Activated CD4-positive, alpha-beta T cell treated with anti-CD3 and anti-CD28 coated beads, Interleukin-2, amount 10 ng/mL, durations not matched to agents 7 days and 5 days (primary cell): Measurements from ENCODE around the gene PPP6R2. TPM values are rescaled to one million over a fixed set of nuclear protein-coding genes. Genes with fewer than 3 reads are reported as not detected.

Source experiments
- CTCF ChIA-PET: fragments of 350-600 bp; sonication (Branson Sonifier 250); formaldehyde crosslinking; loops from one replicate; lab custom pipeline; 2021; ENCODE audit warnings: antibody characterized with exemption; lab: Charles Lee
- POLR2A ChIA-PET: fragments of 350-600 bp; sonication (Branson Sonifier 250); formaldehyde crosslinking; loops from one replicate; lab custom pipeline; 2021; ENCODE audit warnings: antibody characterized with exemption; lab: Charles Lee
- DNase-seq: peaks from one replicate; pipeline ENCODE4 v3.0.0-alpha.2; 2020
- H3K27ac Mint-ChIP-seq: one replicate; pipeline ENCODE4 v1.8.0; 2021; ENCODE audit warnings: mild to moderate bottlenecking, moderate library complexity, mixed read lengths
- H3K27me3 Mint-ChIP-seq: one replicate; pipeline ENCODE4 v1.8.0; 2021; ENCODE audit warnings: mixed read lengths
- H3K36me3 Mint-ChIP-seq: one replicate; pipeline ENCODE4 v1.8.0; 2021; ENCODE audit warnings: low read depth, mixed read lengths
- H3K4me1 Mint-ChIP-seq: one replicate; pipeline ENCODE4 v1.8.0; 2021; ENCODE audit warnings: mixed read lengths
- H3K4me3 Mint-ChIP-seq: one replicate; pipeline ENCODE4 v1.8.0; 2021; ENCODE audit warnings: mild to moderate bottlenecking, moderate library complexity, mixed read lengths
- H3K9me3 Mint-ChIP-seq: one replicate; pipeline ENCODE4 v1.8.0; 2021; ENCODE audit warnings: mixed read lengths
- total RNA-seq, 2 experiments: library from RNA; stranded (reverse); gene quantifications; one replicate each; pipeline ENCODE4 v1.2.3, GENCODE V29; 2021

Gene PPP6R2
- total RNA-seq, 2 experiments from 2014 or later: 55.6 to 67.6 TPM

DNA sequence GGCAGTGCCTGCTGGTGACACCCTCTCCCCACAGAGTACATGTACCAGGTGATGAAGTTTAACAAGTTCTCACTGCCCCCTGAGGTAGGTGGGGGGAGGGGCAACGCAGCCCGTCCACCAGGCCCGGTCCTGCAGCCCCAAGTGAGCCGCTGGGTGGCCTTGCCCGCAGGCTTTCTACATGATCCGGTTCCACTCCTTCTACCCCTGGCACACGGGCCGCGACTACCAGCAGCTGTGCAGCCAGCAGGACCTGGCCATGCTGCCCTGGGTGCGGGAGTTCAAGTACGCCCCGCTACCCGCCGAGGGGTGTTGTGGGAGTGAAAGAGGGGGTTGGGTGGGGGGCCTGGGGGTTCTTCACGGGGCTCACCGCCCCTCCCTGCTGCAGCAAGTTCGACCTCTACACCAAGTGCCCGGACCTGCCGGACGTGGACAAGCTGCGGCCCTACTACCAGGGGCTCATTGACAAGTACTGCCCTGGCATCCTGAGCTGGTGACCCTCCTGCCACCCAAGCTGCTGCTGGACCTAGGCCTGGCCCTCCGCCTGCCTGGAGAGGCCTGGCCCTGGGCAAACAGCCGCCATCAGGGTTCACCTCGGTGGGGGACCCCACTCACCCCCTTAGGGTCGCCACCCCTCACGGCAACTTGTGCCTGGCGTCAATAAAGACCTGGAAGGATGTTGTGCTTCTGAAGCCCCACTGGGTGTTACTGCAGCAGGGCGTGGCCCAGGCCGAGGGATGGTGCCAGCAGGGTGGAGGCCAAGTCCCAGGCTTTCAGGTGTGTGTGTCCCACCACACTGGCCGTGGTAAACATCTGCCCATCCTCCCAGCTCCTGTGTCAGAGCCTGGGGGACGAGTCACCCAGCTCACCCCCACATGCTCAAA is 146.5 kb downstream of the PPP6R2 start:
- Mint-ChIP-seq H3K4me1 (peaks cover 11% of the 10 kb centered on the region), H3K27ac (no peak overlapping the region), H3K36me3 (no peaks in the 10 kb centered on the region), H3K4me3 (no peak overlapping the region), H3K27me3 (peaks cover 7% of the 10 kb centered on the region), H3K9me3 (no peaks in the 10 kb centered on the region)
- ChIA-PET POLR2A (no interaction called here), CTCF (interaction anchor here (0.9 to 1.7 kb wide), 3 partner anchors 8 to 213 kb away, joined by 3 to 5 read pairs (median 3); no protein-coding TSS in a partner anchor)
- no peak for DNase-seq

DNA sequence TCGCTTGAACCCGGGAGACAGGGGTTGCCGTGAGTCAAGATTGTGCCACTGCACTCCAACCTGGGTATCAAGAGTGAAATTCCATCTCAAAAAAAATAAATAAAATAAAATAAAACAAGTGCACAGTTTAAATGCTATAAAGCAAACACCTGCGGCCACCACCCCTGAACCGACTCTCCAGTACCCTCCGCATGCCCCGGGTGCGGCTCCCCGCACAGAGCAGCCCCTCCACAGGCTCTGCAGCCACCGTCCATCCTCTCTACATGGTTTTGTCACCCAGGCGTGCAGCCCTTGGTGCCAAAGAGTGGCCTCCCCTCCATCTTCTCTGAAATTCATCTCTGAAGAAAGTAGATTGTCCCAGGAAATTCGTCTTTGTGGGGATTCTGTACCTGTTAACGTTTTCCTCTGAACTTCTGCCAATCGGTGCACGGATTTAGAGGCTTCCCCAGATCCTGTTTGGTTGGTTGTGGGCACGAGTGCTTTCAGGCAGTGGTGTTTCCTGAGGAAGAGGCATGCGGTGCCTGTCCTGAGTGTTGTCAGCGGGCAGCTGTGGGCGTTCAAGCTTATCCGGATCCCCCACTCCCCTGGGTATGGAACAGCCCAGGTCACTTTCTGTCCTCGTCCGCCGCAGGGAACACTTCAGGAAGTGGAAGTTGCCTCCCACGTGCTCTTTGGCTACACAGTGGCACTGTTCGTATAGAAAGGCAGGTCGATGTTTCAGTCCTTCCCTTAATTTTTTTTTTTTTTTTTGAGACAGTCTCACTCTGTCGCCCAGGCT is 147.6 kb downstream of the PPP6R2 start:
- Mint-ChIP-seq H3K27ac (peak overlapping the region; percentile 46), H3K27me3 (peaks cover 10% of the 10 kb centered on the region), H3K4me3 (no peak overlapping the region)

More for the DNA sequence above, 147.6 kb downstream of the PPP6R2 start:
- H3K36me3 Mint-ChIP-seq: no peaks in the 10 kb centered on the region
- H3K4me1 Mint-ChIP-seq: peaks cover 11% of the 10 kb centered on the region
- no peaks in the 10 kb centered on the region for H3K9me3 Mint-ChIP-seq
- DNase-seq: no peak
- POLR2A ChIA-PET: interaction anchor here (0.6 kb wide), 1 partner anchor 15 kb away, joined by 3 read pairs; no protein-coding TSS in a partner anchor
- CTCF ChIA-PET: interaction anchor here (1.0 to 1.7 kb wide), 2 partner anchors 7 to 35 kb away, joined by 3 to 5 read pairs; no protein-coding TSS in a partner anchor

Other genes with a start within 250 kb of the PPP6R2 start
- under 1 TPM; 0.10 TPM for gene PANX2, start 172.6 kb upstream of the PPP6R2 start, total RNA-seq
- gene TRABD, start 157.4 kb upstream of the PPP6R2 start, total RNA-seq: 100 to 1,000 TPM; 112 to 138 TPM
- 10 to 100 TPM; 17.4 to 25.5 TPM for gene SELENOO, start 142.3 kb upstream of the PPP6R2 start, total RNA-seq
- 10 to 100 TPM; 62.9 to 71.4 TPM for gene TUBGCP6, start 98.3 kb upstream of the PPP6R2 start, total RNA-seq
- gene HDAC10, start 92.1 kb upstream of the PPP6R2 start, total RNA-seq: 10 to 100 TPM; 68.3 to 93.6 TPM
- gene MAPK12, start 81.6 kb upstream of the PPP6R2 start, total RNA-seq: 1 to 10 TPM; 2.9 TPM
- 10 to 100 TPM; 10.7 to 12.6 TPM for gene MAPK11, start 72.9 kb upstream of the PPP6R2 start, total RNA-seq
- 10 to 100 TPM; 10.7 to 11.1 TPM for gene PLXNB2, start 35.7 kb upstream of the PPP6R2 start, total RNA-seq
- gene DENND6B, start 16.3 kb upstream of the PPP6R2 start, total RNA-seq: 1 to 10 TPM; 3.1 to 3.6 TPM
- 100 to 1,000 TPM; 211 to 224 TPM for gene SBF1, start 131.7 kb downstream of the PPP6R2 start, total RNA-seq
- 1 to 10 TPM; 3.7 to 4.1 TPM for gene ADM2, start 138.2 kb downstream of the PPP6R2 start, total RNA-seq
- gene MIOX, start 143.5 kb downstream of the PPP6R2 start, total RNA-seq: under 1 TPM in 1 of 2 experiments, not detected in 1; 0.23 TPM
- gene LMF2, start 164.4 kb downstream of the PPP6R2 start, total RNA-seq: 100 to 1,000 TPM; 130 to 139 TPM
- gene NCAPH2, start 164.9 kb downstream of the PPP6R2 start, total RNA-seq: 100 to 1,000 TPM; 110 to 133 TPM
- gene SCO2, start 182.3 kb downstream of the PPP6R2 start, total RNA-seq: 10 to 100 TPM in 1 of 2 experiments, 1 to 10 TPM in 1; 2.8 to 10.5 TPM
- 100 to 1,000 TPM in 1 of 2 experiments, 10 to 100 TPM in 1; 92.2 to 126 TPM for gene TYMP, start 186.7 kb downstream of the PPP6R2 start, total RNA-seq
- 10 to 100 TPM; 15.6 to 16.0 TPM for gene KLHDC7B, start 202.6 kb downstream of the PPP6R2 start, total RNA-seq
- gene SYCE3, start 219.6 kb downstream of the PPP6R2 start, total RNA-seq: under 1 TPM in 1 of 2 experiments, not detected in 1; 0.87 TPM
- 100 to 1,000 TPM; 107 to 113 TPM for gene CPT1B, start 235.1 kb downstream of the PPP6R2 start, total RNA-seq
- gene CHKB, start 239.5 kb downstream of the PPP6R2 start, total RNA-seq: 100 to 1,000 TPM; 140 to 142 TPM